Endothelial cell of umbilical vein (primary cell): ENCODE data around the gene PIM1. TPM values are rescaled to one million over a fixed set of nuclear protein-coding genes. Genes with fewer than 3 reads are reported as not detected.

ENCODE experiments used
- BruUV-seq: library from RNA; stranded (reverse); fragments of 400-500 nt; replicated peaks from 2 replicates; lab custom pipeline; 2021; lab: Mats Ljungman, UMichigan
- CTCF ChIA-PET: fragments of 300-600, 350-600 bp; sonication (Branson Sonifier 250); formaldehyde crosslinking; loops from one replicate; lab custom pipeline; 2021; ENCODE audit warnings: antibody characterized with exemption, inconsistent platforms; lab: Charles Lee
- POLR2A ChIA-PET: fragments of 300-600, 350-600 bp; sonication (Branson Sonifier 250); formaldehyde crosslinking; loops from one replicate; lab custom pipeline; 2021; ENCODE audit warnings: antibody characterized with exemption, inconsistent platforms; lab: Charles Lee
- DNase-seq: peaks from one replicate; pipeline ENCODE4 v3.0.0-alpha.2; 2011; ENCODE audit warnings: low read depth, low spot score
- FAIRE-seq: peaks from 2 replicates; lab custom pipeline; 2011; peaks lifted over from hg19 to GRCh38; lab: Jason Lieb, UNC
- H2AFZ ChIP-seq: 2 replicates; pipeline ENCODE4 v1.6.0; 2012; ENCODE audit warnings: low read depth, low read length, control low read depth, inconsistent platforms
- H3K27ac ChIP-seq: 2 replicates; pipeline ENCODE4 v1.5.1; 2011; ENCODE audit warnings: low read depth, mild to moderate bottlenecking, control low read depth, low read length, moderate library complexity; ENCODE audit not compliant: insufficient read depth
- H3K27me3 ChIP-seq, 2 experiments: 2 replicates each; pipeline versions ENCODE4 v1.6.0 to v1.6.1; 2011; ENCODE audit warnings: low read length in 2 of 2, mixed read lengths in 1 of 2; ENCODE audit not compliant: control insufficient read depth in 2 of 2, insufficient read depth in 2 of 2
- H3K36me3 ChIP-seq, 2 experiments: 2 replicates in 1 of 2; 3 replicates in 1 of 2; pipeline ENCODE4 v1.5.1; 2011; ENCODE audit warnings: low read length in 2 of 2, mild to moderate bottlenecking in 1 of 2, moderate library complexity in 1 of 2; ENCODE audit not compliant: control insufficient read depth in 2 of 2, insufficient read depth in 2 of 2; ENCODE audit errors: extremely low read depth in 1 of 2
- H3K4me1 ChIP-seq: 3 replicates; pipeline ENCODE4 v1.5.1; 2011; ENCODE audit warnings: mild to moderate bottlenecking, low read length; ENCODE audit not compliant: control insufficient read depth, insufficient read depth; ENCODE audit errors: extremely low read depth
- H3K4me2 ChIP-seq: 2 replicates; pipeline ENCODE4 v1.6.1; 2011; ENCODE audit warnings: low read length, control low read depth, mixed read lengths; ENCODE audit not compliant: insufficient read depth
- H3K4me3 ChIP-seq, 3 experiments: fragments of 200-600 bp in 1 of 3; sonication (generic), shearing (Covaris generic) in 1 of 3; replicated peaks in 1 of 3; 2 replicates each; pipeline ENCODE4 v1.5.1; 2011 to 2016; ENCODE audit warnings: control low read depth in 3 of 3, low read length in 3 of 3, mild to moderate bottlenecking in 2 of 3, inconsistent platforms in 1 of 3, low read depth in 1 of 3, moderate library complexity in 1 of 3; ENCODE audit not compliant: insufficient read depth in 1 of 3
- H3K79me2 ChIP-seq: 2 replicates; pipeline ENCODE4 v1.6.0; 2012; ENCODE audit warnings: low read length, inconsistent platforms; ENCODE audit not compliant: control insufficient read depth, insufficient read depth
- H3K9ac ChIP-seq: replicated peaks from 2 replicates; pipeline ENCODE3; 2011; ENCODE audit warnings: low read length, control low read depth; ENCODE audit not compliant: insufficient read depth; ENCODE audit errors: extremely low read depth
- H3K9me1 ChIP-seq: replicated peaks from 3 replicates; pipeline ENCODE4 v1.6.0; 2011; ENCODE audit warnings: mild to moderate bottlenecking, low read length; ENCODE audit not compliant: control insufficient read depth, insufficient read depth; ENCODE audit errors: extremely low read depth
- H3K9me3 ChIP-seq: replicated peaks from 2 replicates; pipeline ENCODE4 v1.5.1; 2012; ENCODE audit warnings: low read length, inconsistent platforms; ENCODE audit not compliant: control insufficient read depth, insufficient read depth
- H4K20me1 ChIP-seq: replicated peaks from 2 replicates; pipeline ENCODE3; 2011; ENCODE audit warnings: mild to moderate bottlenecking, low read length; ENCODE audit not compliant: control insufficient read depth, insufficient read depth; ENCODE audit errors: extremely low read depth
- EZH2 ChIP-seq: IDR thresholded peaks from 2 replicates; pipeline ENCODE4 v1.6.1; 2012; ENCODE audit warnings: borderline replicate concordance, low read depth, mild to moderate bottlenecking, moderate library complexity, low read length, inconsistent platforms; ENCODE audit not compliant: severe bottlenecking
- FOS ChIP-seq: IDR thresholded peaks from 2 replicates; pipeline ENCODE4 v1.6.1; 2011; ENCODE audit warnings: mild to moderate bottlenecking, low read length, moderate library complexity, borderline replicate concordance; ENCODE audit not compliant: insufficient read depth
- GATA2 ChIP-seq: IDR thresholded peaks from 2 replicates; pipeline ENCODE4 v1.7.0; 2011; ENCODE audit warnings: low read depth, mild to moderate bottlenecking, moderate library complexity, mixed read lengths, low read length; ENCODE audit not compliant: insufficient read length, insufficient read depth
- JUN ChIP-seq: IDR thresholded peaks from 2 replicates; pipeline ENCODE4 v1.6.1; 2011; ENCODE audit warnings: borderline replicate concordance, low read depth; ENCODE audit not compliant: insufficient read length, insufficient read depth
- MYC ChIP-seq: IDR thresholded peaks from one replicate; pipeline ENCODE4 v1.6.1; 2011; ENCODE audit warnings: mild to moderate bottlenecking, low read depth, low read length
- POLR2A ChIP-seq: IDR thresholded peaks from 2 replicates; pipeline ENCODE4 v1.6.1; 2012; ENCODE audit warnings: low read depth, mild to moderate bottlenecking, control low read depth, low read length
- POLR2AphosphoS5 ChIP-seq: IDR thresholded peaks from 2 replicates; pipeline ENCODE4 v1.6.1; 2012; ENCODE audit warnings: low read depth, mild to moderate bottlenecking, control low read depth, low read length, moderate library complexity; ENCODE audit not compliant: insufficient read depth
- dilution Hi-C: fragments of 300-500 bp; cut with MboI; formaldehyde crosslinking; loops from one replicate; pipeline ENCODE4 v1.15.0; 2019; ENCODE audit warnings: low sequenced_read_pairs; ENCODE audit not compliant: extremely low pct_ligation_motif_present
- intact Hi-C: fragments of 100-400 bp; cut with micrococcal nuclease; formaldehyde crosslinking; loops from one replicate; pipeline ENCODE4 v1.10.0; 2022
- polyA plus RNA-seq, 4 experiments: library from polyadenylated mRNA; depleted of rRNA in 3 of 4; stranded (reverse) in 3 of 4; unstranded in 1 of 4; fragments of >200 nt; gene quantifications; 2 replicates each; pipeline versions ENCODE4 v1.2.1 to v1.2.3, GENCODE V29; 2011 to 2012; ENCODE audit warnings: missing spikeins in 1 of 4
- total RNA-seq: library from RNA; stranded (reverse); gene quantifications from 2 replicates; pipeline ENCODE4 v1.2.3, GENCODE V29; 2021
- TF ChIP-seq, protein P1 (sequence below): IDR thresholded peaks from 2 replicates; pipeline ENCODE4 v1.6.1; 2011; ENCODE audit not compliant: insufficient read depth, insufficient read length
- TF ChIP-seq, protein P2 (sequence below), 2 donors: IDR thresholded peaks; 1 replicate in 1 of 2; 2 replicates in 1 of 2; pipeline ENCODE4 v1.5.1; 2011; ENCODE audit warnings: low read length in 2 of 2, mild to moderate bottlenecking in 2 of 2, moderate library complexity in 2 of 2, control low read depth in 1 of 2, inconsistent platforms in 1 of 2, low read depth in 1 of 2; ENCODE audit not compliant: insufficient read depth in 1 of 2; ENCODE audit errors: extremely low read depth in 1 of 2

PIM1 gene
- total and polyA plus RNA-seq, 2 donors (not counting 3 experiments of a cell fraction or from before 2014, with no cell fraction given): 9.2 to 11.3 TPM

DNA sequence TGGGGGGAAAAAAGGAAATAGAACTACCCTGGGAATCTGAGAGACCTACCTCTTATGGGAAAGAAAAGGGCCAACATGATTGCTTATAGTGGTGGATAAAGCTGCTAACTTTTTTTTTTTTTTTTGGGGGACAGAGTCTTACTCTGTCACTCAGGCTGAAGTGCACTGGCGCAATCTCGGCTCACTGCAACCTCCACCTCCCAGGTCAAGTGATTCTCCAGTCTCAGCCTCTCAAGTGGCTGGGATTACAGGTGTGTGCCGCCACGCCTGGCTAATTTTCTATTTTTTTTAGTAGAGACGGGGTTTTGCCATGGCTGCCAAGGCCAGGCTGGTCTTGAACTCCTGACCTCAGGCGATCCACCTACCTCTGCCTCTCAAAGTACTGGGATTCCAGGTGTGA is 48.1 kb downstream of the PIM1 start:
- dilution Hi-C loops (no loop called here), intact Hi-C loops (no loop called here)
- no peaks in the 10 kb centered on the region for H3K9me3 ChIP-seq
- H3K9me1 ChIP-seq: no peaks in the 10 kb centered on the region
- FAIRE-seq (no peak), DNase-seq (no peak)
- TF ChIP-seq JUN (no peak), MYC (no peak), FOS (no peak), GATA2 (no peak), POLR2A (no peak), POLR2AphosphoS5 (no peak), EZH2 (no peak)
- TF ChIP-seq, protein P1, sequence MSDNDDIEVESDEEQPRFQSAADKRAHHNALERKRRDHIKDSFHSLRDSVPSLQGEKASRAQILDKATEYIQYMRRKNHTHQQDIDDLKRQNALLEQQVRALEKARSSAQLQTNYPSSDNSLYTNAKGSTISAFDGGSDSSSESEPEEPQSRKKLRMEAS: no peak
- TF ChIP-seq, protein P2, sequence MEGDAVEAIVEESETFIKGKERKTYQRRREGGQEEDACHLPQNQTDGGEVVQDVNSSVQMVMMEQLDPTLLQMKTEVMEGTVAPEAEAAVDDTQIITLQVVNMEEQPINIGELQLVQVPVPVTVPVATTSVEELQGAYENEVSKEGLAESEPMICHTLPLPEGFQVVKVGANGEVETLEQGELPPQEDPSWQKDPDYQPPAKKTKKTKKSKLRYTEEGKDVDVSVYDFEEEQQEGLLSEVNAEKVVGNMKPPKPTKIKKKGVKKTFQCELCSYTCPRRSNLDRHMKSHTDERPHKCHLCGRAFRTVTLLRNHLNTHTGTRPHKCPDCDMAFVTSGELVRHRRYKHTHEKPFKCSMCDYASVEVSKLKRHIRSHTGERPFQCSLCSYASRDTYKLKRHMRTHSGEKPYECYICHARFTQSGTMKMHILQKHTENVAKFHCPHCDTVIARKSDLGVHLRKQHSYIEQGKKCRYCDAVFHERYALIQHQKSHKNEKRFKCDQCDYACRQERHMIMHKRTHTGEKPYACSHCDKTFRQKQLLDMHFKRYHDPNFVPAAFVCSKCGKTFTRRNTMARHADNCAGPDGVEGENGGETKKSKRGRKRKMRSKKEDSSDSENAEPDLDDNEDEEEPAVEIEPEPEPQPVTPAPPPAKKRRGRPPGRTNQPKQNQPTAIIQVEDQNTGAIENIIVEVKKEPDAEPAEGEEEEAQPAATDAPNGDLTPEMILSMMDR (IDR thresholded peaks at IDR 0.05; ENCODE audit: extremely low read depth in 1 of 2, insufficient read depth in 1 of 2, low read depth in 1 of 2, low read length in 2 of 2): no peak
- no peaks in the 10 kb centered on the region for H3K27me3 ChIP-seq
- H3K9ac ChIP-seq: no peak overlapping the region
- no peak overlapping the region for H2AFZ ChIP-seq
- H4K20me1 ChIP-seq: no peaks in the 10 kb centered on the region
- no peak overlapping the region for H3K27ac ChIP-seq
- H3K79me2 ChIP-seq: no peaks in the 10 kb centered on the region
- CTCF ChIA-PET: no interaction called here
- H3K4me2 ChIP-seq: no peak overlapping the region
- no peaks in the 10 kb centered on the region for H3K36me3 ChIP-seq
- peaks cover 6% of the 10 kb centered on the region for H3K4me1 ChIP-seq
- no peak overlapping the region for H3K4me3 ChIP-seq
- POLR2A ChIA-PET: no interaction called here
- no TSS peak for BruUV-seq
